Transverse colon (tissue), 4 donors: ENCODE data around the gene CADPS2. TPM values are rescaled to one million over a fixed set of nuclear protein-coding genes. Genes with fewer than 3 reads are reported as not detected.

Experiments
- DNase-seq: peaks from one replicate; pipeline ENCODE4 v3.0.0-alpha.2; 2019
- H3K27ac ChIP-seq, 4 donors: fragments of 200-600 bp; sonication (generic); 2 replicates each; pipeline ENCODE4 v1.5.1; 2016 to 2018; ENCODE audit warnings: inconsistent platforms in 4 of 4
- H3K27me3 ChIP-seq: fragments of 200-600 bp; sonication (generic); 2 replicates; pipeline ENCODE4 v1.5.1; 2017; ENCODE audit warnings: inconsistent platforms
- H3K36me3 ChIP-seq, 4 donors: fragments of 200-600 bp; sonication (generic); 2 replicates each; pipeline ENCODE4 v1.5.1; 2017 to 2019; ENCODE audit warnings: inconsistent platforms in 4 of 4
- H3K4me1 ChIP-seq, 4 donors: fragments of 200-600 bp; sonication (generic); 2 replicates each; pipeline ENCODE4 v1.5.1; 2017 to 2020; ENCODE audit warnings: inconsistent platforms in 4 of 4
- H3K4me3 ChIP-seq, 4 donors: fragments of 200-600 bp; sonication (generic); 1 replicate in 1 of 4; 2 replicates in 3 of 4; pipeline versions ENCODE4 v1.5.1 to v1.6.1; 2017 to 2019; ENCODE audit warnings: inconsistent platforms in 4 of 4
- H3K9me3 ChIP-seq, 2 donors: fragments of 200-600 bp; sonication (generic); 2 replicates each; pipeline ENCODE4 v1.5.1; 2017 to 2019; ENCODE audit warnings: inconsistent platforms in 2 of 2
- CTCF ChIP-seq, 5 experiments: fragments of 200-600 bp in 3 of 5; fragments of 450-650 bp in 2 of 5; sonication (generic) in 3 of 5; IDR thresholded peaks; 1 replicate in 2 of 5; 2 replicates in 3 of 5; pipeline ENCODE4 v1.5.1; 2016 to 2017; ENCODE audit warnings: antibody characterized with exemption in 5 of 5, inconsistent platforms in 3 of 5, mild to moderate bottlenecking in 2 of 5, moderate library complexity in 1 of 5
- EP300 ChIP-seq: sonication (generic); formaldehyde crosslinking; IDR thresholded peaks from one replicate; pipeline ENCODE4 v1.6.1; 2017; ENCODE audit warnings: antibody characterized with exemption, low read depth
- POLR2A ChIP-seq: fragments of 450-650 bp; IDR thresholded peaks from one replicate; pipeline ENCODE4 v1.6.1; 2016; ENCODE audit warnings: antibody characterized with exemption, mild to moderate bottlenecking, moderate library complexity
- POLR2AphosphoS5 ChIP-seq, 3 donors: sonication (generic); formaldehyde crosslinking; IDR thresholded peaks; one replicate each; pipeline ENCODE4 v1.6.1; 2016; ENCODE audit warnings: antibody characterized with exemption in 3 of 3
- WGBS, 2 donors: methylation state at CpG; one replicate each; pipeline ENCODE4 v1.1.5; 2018; ENCODE audit warnings: low coverage in 1 of 2; 5-methylcytosine and 5-hydroxymethylcytosine counted together
- in situ Hi-C, 4 donors: fragments of 200-750 bp; cut with MboI; loops; one replicate each; pipeline versions ENCODE4 v1.15.0 to v1.15.1; 2017; ENCODE audit warnings: low sequenced_read_pairs in 3 of 4, low pct_ligation_motif_present in 1 of 4, low pct_unique_long_range_greater_than_20kb in 1 of 4
- intact Hi-C: fragments of 100-400 bp; cut with DNase I; formaldehyde crosslinking; loops from one replicate; pipeline ENCODE4 v1.15.1; 2023; ENCODE audit warnings: low total_unique reads
- total RNA-seq, 4 donors: library from RNA; depleted of rRNA; stranded (reverse); fragments of >200 nt; gene quantifications; one replicate each; pipeline ENCODE4 v1.1.0, GENCODE V29; 2016

Gene CADPS2
- total RNA-seq, 4 donors from 2014 or later = 9.0 to 15.2 (median 12.6) TPM

- no peak overlapping the region for H3K27ac ChIP-seq
- WGBS, 2 donors = 75 to 82% methylated on average over 4 to 5 of the region's 5 CpGs
- no peaks in the 10 kb centered on the region for H3K36me3 ChIP-seq
- DNase-seq = no peak
- no peaks in the 10 kb centered on the region for H3K9me3 ChIP-seq
- in situ Hi-C loops (loop anchor here in 1 of 4 donors (25.0 kb wide), 1 partner anchor 434 kb away; no protein-coding TSS in a partner anchor), intact Hi-C loops (no loop called here)
- TF ChIP-seq CTCF (IDR thresholded peaks at IDR 0.05) = no peak
- no peak for TF ChIP-seq EP300
- no peak for TF ChIP-seq POLR2AphosphoS5 (IDR thresholded peaks at IDR 0.05)
- no peak for TF ChIP-seq POLR2A
- no peaks in the 10 kb centered on the region for H3K4me1 ChIP-seq
- H3K4me3 ChIP-seq = no peak overlapping the region
- no peaks in the 10 kb centered on the region for H3K27me3 ChIP-seq
Observed at GRCh38 chr7:122520971-122521555, 365.2 kb downstream of the CADPS2 start.

- Histone ChIP-seq H3K36me3 (no peaks in the 10 kb centered on the region), H3K4me3 (no peak overlapping the region), H3K27ac (no peak overlapping the region), H3K27me3 (no peaks in the 10 kb centered on the region), H3K4me1 (no peaks in the 10 kb centered on the region), H3K9me3 (no peaks in the 10 kb centered on the region)
- no peak for TF ChIP-seq POLR2A
- no peak for TF ChIP-seq CTCF (IDR thresholded peaks at IDR 0.05)
- no peak for TF ChIP-seq POLR2AphosphoS5 (IDR thresholded peaks at IDR 0.05)
- no peak for TF ChIP-seq EP300
- in situ Hi-C loops = loop anchor here in 1 of 4 donors (25.0 kb wide), 1 partner anchor 431 kb away; no protein-coding TSS in a partner anchor
- WGBS, 2 donors = 81 to 91% methylated on average over 4 of the region's 4 CpGs
- intact Hi-C loops = no loop called here
- DNase-seq = no peak
Observed at GRCh38 chr7:122518488-122518887, 367.8 kb downstream of the CADPS2 start.

- intact Hi-C loops = no loop called here
- Histone ChIP-seq H3K4me3 (no peak overlapping the region), H3K36me3 (no peaks in the 10 kb centered on the region), H3K4me1 (no peaks in the 10 kb centered on the region), H3K9me3 (no peaks in the 10 kb centered on the region), H3K27ac (no peak overlapping the region), H3K27me3 (no peaks in the 10 kb centered on the region)
- in situ Hi-C loops = loop anchor here in 1 of 4 donors (25.0 kb wide), 1 partner anchor 430 kb away; no protein-coding TSS in a partner anchor
- DNase-seq = no peak
- 75 to 96% methylated on average over 1 of the region's 1 CpG for WGBS, 2 donors
- TF ChIP-seq EP300 = no peak
- no peak for TF ChIP-seq POLR2AphosphoS5 (IDR thresholded peaks at IDR 0.05)
- no peak for TF ChIP-seq CTCF (IDR thresholded peaks at IDR 0.05)
- no peak for TF ChIP-seq POLR2A
Observed at GRCh38 chr7:122517576-122517975, 368.7 kb downstream of the CADPS2 start.

- no peak overlapping the region for H3K27ac ChIP-seq
- no peak for TF ChIP-seq EP300
- WGBS, 2 donors = 21 to 29% methylated on average over 1 of the region's 1 CpG
- no peaks in the 10 kb centered on the region for H3K27me3 ChIP-seq
- in situ Hi-C loops (loop anchor here in 1 of 4 donors (25.0 kb wide), 1 partner anchor 428 kb away; no protein-coding TSS in a partner anchor), intact Hi-C loops (no loop called here)
- no peak overlapping the region for H3K4me3 ChIP-seq
- no peaks in the 10 kb centered on the region for H3K36me3 ChIP-seq
- no peaks in the 10 kb centered on the region for H3K9me3 ChIP-seq
- no peak for DNase-seq
- no peaks in the 10 kb centered on the region for H3K4me1 ChIP-seq
Observed at GRCh38 chr7:122515404-122515803, 370.9 kb downstream of the CADPS2 start.
